Measurements from ENCODE around the gene NSDHL.

NSDHL gene

DNA sequence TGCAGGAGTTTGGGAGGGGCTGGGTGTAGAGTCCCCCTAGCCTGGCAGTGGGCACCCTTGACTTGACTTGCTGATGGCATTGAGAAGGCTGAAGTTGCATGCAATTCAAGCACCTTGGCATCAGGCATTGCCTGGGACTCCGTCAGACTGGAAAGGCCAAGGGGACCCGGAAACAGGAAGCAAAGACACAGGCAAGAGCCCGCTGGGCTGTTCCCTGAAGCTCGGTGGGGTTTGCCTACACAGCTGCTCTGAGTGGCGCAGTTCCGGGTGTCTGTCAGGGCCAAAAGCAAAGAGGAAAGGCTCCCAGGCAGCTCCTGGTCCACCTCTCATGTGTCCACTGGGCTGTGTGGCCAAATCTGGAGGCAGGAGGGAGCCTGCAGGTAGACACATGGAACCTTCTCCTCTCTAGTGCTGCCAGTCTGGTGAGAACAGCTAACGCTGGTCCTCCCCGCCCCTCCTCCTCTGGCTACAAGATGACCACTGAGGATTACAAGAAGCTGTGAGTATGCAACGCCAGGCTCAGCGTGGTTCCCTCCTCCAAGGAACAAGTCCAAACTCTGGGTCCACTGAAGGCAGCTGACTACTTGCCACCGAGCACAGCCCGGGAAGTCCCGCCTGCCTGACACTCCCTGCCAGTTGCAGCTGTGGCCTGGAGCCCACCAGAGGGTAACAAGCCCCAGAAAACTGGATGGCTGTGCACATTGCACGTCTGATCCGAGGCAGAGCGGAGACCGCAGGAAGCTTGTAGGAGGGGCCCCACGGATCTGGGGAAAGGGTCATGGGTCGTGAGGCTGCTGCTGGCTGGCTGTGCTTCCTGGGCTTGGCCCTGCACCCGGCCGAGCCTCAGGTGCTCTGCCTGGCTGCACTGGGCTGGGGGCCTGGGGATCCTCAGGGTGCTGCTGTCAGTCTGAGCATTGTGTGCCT lies 87.1 kb downstream of the NSDHL start:
- no peak for DNase-seq

DNA sequence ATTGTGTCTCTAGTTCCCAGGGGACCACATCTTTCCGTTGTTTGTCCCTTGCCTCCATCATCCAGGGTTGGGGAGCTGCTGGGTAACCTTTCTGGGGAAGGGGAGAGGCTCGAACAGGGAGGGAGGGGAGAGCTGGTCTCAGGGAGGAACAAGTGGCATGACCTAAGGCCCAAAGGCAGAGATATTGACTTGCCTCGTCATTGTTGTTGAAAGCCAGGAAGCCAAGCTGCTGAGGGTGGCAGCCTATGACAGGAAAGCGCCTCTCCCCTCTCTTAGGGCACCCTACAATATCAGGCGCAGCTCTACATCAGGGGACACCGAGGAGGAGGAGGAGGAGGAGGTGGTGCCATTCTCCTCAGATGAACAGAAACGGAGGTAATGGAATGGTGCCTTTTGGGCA lies 87.8 kb downstream of the NSDHL start:
- DNase-seq: no peak

All from activated CD4-positive, alpha-beta T cell treated with anti-CD3 and anti-CD28 coated beads, Interleukin-2, amount 50 U/mL, for 4 hours (primary cell).